NCI-H2171 treated with DMSO at 0.1 percent for 48 hours (cell line): ENCODE measurements around the gene EDNRA.
A peak's percentile ranks its signal among the peaks of the same experiment; 100 is the strongest.

Experiments used
- DNase-seq: peaks from one replicate; lab custom pipeline; 2025; lab: John Stamatoyannopoulos, UW

EDNRA gene

DNA sequence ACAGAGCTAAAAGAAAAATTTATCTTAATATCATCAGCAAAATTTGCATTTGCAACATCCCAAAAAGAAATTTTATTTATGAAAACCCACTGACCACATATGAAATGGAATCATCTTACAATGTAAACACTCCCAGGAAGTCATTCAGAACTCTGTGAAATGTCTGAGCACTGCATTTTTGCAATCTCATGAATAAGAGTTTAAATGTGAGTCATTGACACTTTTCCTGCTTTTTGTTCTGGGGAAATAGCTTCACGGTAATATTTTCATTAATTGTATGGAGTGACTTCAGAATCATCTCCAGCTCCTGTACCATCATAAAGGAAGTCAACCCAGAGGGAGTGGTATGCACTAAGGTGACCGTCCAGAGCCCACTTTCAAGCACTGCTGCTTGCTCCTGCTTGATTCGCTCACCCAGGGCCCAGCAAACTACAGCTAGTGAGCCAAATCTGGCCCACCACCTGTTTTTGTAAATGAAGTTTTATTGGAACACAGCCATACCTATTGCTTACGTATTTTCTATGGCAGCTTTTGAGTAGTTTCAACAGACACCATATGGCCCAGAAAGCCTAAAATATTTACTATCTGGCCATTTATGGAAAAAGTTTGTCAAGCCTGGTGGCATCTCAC is 17.2 kb downstream of the EDNRA start:
- no peak for DNase-seq

DNA sequence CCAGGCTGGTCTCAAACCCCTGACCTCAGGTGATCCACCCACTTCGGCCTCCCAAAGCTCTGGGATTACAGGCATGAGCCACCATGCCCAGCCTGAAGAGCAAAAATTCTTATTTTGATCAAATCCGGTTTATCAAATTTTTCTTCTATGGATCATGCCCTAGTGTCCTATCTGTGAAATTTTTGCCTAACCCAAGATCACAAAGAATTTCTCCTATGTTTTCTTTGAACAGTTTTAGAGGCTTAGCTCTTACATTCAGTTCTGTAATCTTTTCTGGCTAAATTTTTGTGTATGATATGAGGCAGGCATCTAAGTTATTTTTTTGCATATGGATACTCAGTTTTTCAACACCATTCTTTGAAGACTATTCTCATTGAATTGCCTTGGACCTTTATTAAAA is 27.4 kb downstream of the EDNRA start:
- no peak for DNase-seq

DNA sequence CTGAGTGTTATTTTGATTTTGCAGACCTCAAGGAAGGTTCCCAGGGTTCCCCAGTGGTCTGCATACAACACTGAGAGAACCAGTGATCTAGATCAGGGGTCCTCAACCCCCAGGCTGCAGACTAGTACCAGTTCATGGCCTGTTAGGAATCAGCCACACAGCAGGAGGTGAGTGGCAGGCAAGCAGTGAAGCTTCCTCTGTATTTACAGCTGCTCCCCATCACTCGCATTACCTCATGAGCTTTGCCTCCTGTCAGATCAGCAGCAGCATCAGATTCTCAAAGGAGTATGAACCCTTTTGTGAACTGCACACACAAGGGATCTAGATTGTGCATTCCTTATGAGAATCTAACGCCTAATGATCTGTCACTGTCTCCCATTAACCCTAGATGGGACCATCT is 28.5 kb downstream of the EDNRA start:
- no peak for DNase-seq

DNA sequence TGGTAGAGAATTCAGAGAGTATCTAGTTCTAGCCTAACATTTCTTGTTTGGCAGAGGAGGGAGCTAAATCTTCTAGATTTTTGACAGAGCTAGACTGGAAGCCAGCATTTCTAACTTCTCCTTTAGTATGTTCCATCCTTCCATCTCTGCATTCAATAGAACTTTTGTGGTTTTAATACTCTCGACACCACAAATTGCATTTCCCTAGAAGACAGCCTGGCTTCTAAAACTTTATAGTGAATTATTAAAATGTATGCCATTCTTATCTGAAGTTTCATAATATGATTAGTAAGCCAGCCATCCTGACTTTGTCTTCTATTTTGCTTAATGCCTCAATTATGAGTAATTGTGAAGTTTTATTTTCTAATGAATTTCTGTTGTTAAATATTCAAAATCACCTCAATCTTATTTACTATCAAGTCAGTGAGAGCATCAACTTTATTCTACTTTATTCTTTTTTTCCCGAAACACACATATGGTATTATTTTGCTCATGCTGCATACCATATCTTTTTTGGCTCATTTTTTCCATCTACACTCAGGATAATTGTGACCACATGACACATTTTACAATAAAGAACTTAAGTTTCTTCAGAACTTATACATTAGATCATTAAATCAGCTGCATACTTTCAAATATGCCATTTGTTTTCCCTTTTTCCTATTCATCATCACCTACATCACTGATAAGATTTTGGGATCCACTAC is 30.2 kb downstream of the EDNRA start:
- DNase-seq, result no peak

DNA sequence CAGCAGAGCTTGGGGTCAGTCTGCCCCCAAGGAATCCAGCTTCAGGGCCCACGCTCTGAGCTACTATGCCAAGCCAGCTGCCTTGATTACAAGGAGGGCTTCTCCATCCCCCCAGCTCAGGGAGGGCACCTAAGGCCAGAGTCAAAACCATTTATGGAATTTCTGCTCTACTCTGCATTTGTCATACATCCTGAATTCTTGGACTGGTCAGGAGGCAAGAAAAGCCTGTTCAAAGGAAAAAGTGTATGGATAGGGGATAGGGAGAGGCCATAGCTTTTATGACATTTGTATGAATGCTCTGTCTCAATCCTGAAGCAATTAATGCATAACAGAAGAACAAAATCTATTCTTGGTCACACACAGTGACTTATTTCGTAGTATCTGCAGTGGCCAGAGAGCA is 32.2 kb downstream of the EDNRA start:
- DNase-seq, result no peak

DNA sequence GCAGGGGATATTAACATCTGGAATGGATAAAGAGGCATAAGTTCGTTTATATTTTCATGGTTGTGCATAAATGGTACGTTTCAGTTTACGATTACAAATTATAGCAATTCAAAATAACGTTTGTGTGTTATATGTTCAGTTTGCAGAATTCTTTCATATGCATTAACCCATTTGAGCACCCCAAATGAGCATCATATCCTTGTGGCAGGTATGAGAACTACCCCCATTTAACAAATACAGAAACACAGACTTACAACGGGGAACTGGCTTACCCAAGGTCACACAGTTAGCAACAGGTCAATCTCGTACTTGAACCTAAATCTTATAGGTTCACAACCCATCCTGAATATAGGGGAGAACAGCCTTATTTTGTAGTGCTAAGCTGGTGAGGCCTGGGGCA is 33.1 kb downstream of the EDNRA start:
- DNase-seq, result no peak

- DNase-seq, result no peak
These were observed 34.5 kb downstream of the EDNRA start for GRCh38 chr4:147515220-147515936.

- no peak for DNase-seq
These were observed 35.2 kb downstream of the EDNRA start for GRCh38 chr4:147516133-147516532.

DNA sequence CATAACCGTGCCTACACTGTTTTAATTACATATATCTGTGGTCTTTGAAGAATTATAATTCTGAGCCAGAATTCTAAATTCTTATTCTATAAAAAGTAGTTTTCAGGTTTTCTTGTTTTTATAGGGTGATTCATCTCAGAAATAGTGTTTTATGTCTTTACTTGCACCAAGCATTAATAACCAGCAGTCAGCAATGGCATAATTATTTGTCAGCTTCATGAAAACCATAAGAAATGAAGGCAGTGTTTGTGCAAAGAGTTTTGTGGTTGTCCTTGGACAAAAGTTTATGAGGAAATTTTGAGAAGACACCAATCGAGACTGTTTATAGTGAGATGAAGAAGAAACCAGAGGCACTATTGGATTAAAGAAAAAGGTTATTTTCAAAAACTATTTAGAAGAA is 37.2 kb downstream of the EDNRA start:
- DNase-seq, result no peak

DNA sequence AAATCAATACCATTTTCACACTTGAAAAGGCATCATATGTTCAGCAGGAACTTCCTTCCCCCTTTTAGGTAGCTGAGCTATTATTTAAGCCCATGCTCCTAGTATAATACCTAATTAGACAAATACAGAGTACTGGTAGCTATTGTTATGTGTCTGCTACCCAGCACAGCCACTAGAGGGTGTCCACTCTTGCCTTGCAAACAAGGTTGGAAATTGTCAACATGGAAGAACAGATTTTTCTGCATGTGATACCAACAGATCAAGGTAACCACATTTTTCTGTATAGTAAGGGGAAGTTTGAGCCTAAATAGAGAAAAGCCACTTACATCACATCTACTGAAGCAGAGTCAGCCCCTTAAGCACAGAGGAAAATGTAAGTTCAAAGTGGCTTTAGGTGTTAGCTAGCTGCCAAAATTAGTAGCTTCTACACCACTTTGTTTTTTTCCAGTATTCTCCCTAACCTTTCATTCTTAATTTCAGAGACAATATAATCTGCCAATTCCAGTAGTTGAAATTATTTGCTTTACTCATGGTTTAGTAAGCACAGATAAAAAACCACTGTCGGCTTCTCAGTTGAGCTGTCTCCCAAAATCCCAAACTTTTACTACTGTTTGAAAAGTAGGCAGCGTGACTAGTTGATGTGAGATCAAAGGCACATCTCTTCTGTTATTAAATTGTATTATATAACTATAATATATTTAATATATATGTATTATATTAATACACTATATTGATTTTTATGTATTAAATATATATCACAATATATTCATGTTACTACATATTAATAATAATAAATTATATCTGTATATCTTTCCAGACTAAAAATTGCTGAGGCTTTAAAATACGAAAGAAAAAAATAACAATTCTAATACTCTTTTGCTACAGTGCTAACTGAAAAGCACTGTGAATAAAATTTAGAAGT is 38.2 kb downstream of the EDNRA start:
- DNase-seq, result peak; percentile 44

DNA sequence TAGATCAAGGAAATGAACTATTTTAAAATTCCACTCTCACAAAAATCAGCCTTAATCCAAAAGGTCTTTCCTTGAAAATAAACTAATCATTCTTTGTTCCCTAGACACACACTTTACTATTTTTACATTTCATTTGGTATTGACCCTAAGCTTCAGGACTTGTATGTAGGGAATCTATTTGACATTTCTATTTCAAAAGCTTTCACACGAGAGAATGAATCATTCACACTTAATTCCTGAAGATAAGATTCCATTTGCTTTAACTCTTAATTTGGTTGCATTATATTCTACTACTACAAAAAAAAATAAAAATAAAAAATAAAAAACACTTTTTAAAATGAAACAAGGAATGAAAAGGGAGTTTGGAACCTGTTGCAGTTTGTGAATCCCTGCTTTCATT is 43.7 kb downstream of the EDNRA start:
- DNase-seq, result no peak

GRCh38 chr4:147525494-147526271 is 44.8 kb downstream of the EDNRA start:
- DNase-seq, result no peak

DNA sequence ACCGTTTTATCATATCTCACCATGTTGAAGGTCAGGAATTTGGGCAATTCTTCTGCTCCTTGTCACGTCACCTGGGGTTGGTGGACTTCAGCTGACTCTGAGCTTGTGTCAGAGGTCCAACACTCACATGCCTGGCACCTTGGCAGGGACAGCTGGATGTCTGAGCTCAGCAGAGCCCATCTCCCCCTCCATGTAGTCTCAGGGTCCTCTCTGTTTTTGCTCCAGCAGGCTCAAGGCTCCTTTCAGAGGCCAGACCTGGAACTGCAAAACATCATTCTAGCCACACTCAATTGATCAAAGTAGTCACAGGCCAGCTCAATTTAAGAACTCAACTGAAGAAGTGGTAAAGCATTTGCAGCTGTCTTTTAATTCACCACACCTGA is 45.4 kb downstream of the EDNRA start:
- DNase-seq, result no peak

DNA sequence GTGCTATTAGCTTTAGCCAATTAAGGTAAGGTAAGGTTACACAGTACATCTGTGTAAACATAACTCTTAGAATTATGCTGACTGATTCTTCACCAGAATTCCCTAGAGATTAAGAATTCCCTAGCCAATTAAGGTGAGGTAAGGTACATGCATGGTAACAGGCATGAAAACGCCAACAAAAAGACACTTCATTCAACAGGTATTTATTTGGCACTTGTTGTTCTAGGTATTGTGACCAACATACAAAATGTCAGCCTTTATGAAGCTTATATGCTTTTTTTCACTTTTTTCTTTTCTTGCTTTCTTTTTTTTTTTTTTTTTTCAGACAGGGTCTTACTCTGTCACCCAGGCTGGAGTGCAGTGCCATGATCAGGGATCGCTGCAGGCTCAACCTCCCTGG is 47.2 kb downstream of the EDNRA start:
- DNase-seq, result peak; percentile 53

DNA sequence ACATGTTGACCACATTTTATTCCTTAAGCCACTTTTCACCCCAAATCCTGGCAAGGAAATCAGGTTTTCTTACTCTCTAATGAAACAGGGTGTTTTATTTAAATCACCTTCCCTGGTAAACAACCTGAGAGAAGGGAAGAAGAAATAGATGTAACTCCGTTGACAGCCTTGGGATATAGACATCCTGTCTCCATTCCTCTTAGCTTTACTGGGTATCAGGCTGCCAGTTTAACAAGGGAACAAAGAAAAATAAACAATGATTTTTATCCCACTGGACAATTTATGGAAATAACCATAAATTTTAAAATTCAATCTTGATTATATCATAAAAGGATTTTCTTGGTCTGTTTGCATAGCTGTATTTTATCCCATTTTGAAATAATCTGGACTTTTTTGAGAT is 49.2 kb downstream of the EDNRA start:
- DNase-seq, result no peak

- no peak for DNase-seq
These were observed 49.8 kb downstream of the EDNRA start for GRCh38 chr4:147530723-147531122.

DNA sequence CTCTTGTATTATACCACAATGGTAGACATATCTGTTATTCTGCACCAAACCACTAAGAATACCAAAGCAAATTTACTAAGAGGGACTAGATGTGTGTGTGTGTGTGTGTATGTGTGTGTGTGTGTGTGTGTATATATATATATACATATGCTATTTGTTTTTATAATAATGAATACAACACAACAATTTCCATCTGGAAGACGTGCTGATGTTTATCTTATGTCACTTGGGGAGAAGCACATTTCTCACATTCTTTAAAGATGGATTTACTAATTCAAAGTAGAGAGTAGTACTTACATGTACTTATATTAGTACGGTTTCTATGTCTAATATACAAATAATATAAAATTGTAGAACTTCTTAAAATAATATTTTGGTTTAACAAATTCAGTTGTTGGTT is 52.0 kb downstream of the EDNRA start:
- DNase-seq, result no peak

- no peak for DNase-seq
These were observed 52.4 kb downstream of the EDNRA start for GRCh38 chr4:147533331-147533730.

GRCh38 chr4:147535124-147535523 is 54.2 kb downstream of the EDNRA start:
- no peak for DNase-seq

DNA sequence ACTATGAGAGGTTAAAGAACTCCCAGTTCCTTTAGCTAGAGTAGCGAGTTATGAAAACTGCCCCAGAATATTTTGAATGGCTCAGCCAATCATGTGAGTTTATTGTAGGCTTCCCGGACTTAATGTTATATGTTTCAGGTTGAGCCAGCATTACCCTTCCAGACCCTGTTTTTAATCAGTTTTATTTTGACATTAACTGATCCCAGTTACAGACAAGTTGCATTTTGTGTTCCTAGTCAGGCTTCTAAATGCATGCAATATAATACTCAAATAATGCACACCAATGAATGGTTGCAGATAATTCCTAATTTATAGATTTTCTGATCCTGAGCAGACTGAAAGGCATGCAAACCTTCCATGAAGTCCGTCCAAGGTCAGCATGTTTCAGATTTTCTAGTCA is 57.8 kb downstream of the EDNRA start:
- no peak for DNase-seq

GRCh38 chr4:147539959-147540358 is 59.1 kb downstream of the EDNRA start:
- DNase-seq, result no peak
